HG03060 (cell line): Measurements from ENCODE around the gene MRGPRG.
"Not testable (repeated sequence)": the region's sequence is repeated elsewhere in the genome, so short reads cannot be mapped to it uniquely, and the experiment has no call there.

ENCODE experiments used
- ATAC-seq: cut with Tn5 transposase; IDR thresholded peaks from one replicate; pipeline ENCODE4 v1.9.1; 2021; ENCODE audit warnings: low read depth, moderate number of reproducible peaks; ENCODE audit not compliant: unreplicated experiment

The MRGPRG gene

DNA sequence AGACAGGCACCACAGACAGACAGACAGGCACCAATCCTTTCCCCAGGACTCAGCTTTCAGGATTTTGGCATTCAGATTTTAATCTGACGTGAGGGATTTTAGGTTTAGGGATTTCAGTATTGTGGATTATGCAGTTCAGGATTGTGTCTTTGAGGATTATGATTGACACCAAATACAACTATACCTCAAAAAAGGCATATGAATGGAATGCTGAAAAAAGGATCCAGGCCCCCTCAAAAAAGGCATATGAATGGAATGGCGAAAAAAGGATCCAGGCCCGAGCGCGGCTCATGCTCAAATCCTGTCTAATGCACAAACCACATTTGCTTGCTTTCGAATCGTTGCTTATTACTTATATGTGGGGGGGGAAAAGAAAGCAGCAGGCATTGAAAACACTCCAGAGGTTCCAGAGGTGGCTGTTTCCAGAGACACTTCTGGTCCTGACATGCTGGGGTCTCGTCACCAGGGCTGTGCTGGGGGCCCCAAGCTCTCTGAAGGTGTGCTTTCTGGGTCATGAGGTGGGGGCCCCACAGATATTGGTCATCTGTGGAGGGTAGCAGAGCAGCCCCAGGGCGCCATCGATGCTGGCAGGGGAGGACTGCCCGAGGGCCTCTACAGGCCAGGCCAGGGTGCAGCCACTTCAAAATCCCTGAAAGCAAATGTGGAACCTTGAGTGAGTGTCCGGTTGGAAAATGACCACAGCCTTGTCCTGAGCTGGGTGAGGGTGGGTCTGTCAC lies 36.7 kb downstream of the MRGPRG start:
- no peak for ATAC-seq

DNA sequence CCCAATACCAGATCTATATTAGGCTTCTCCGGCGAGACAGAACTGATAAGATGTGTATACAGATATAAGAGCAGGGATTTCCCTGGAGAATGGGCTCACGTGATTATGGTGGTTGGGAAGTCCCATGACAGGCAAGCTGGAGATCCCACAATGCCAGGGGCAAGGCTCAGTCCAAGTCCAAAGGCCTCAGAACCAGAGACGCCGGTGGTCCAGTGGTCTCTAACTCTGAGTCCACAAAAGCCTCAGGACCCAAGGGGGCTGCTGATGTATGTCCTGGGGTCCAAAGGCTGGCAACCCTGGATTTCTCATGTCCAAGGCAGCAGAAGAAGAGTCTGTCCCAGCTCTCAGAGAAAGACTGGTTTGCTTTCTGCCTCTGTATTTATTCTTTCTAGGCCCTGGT lies 37.7 kb downstream of the MRGPRG start:
- ATAC-seq = no peak

DNA sequence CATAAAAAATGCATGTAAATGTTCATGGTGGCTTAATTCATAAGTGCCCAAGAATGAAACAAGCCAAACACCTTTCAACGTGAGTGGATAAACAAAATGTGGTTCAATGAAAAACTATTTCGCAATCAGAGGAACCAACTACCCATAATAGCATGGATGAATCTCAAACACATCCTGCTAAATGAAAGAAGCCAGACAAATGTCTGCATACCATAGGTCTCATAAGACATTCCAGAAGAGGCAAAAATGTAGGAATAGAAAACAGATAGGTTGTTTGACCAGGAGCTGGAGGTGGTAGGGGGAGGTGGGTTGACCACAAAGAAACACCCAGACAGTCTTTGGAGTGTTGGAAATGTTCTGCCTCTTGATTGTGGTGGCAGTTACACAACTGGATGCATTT lies 40.3 kb downstream of the MRGPRG start:
- no peak for ATAC-seq

DNA sequence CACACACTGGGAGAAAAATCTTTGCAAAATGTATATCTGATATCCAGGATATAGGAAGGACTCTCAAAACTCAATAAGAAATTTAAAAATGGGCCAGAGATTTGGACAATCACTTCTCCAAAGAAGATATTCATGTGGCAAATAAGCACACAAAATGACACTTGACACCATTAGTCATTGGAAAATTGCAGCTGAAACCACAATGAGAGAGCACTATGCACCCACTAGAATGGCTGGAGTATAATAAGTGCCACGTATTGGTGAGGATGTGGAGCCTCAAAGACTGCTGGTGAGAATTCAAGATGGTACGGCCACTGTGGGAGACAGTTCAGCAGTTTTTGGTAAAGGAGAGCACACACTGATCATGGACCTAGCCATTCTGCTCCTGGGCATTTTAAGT lies 40.7 kb downstream of the MRGPRG start:
- ATAC-seq = no peak

DNA sequence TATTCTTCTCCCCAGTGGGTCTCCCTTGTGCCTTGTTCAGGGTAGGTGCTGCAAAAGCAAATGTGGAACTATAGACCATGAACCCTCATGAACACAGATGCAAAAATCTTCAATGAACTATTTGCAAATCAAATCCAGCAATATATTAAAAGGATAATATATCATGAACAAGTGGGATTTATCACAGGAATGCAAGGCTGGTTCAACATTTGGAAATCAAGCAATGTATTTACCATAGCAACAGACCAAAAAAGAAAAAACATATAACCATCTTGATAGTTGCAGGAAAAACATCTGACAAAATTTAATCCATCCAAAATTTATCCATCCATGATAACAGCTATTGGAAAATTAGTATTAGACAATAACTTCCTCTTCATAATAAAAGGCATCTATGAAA lies 42.1 kb downstream of the MRGPRG start:
- no peak for ATAC-seq

DNA sequence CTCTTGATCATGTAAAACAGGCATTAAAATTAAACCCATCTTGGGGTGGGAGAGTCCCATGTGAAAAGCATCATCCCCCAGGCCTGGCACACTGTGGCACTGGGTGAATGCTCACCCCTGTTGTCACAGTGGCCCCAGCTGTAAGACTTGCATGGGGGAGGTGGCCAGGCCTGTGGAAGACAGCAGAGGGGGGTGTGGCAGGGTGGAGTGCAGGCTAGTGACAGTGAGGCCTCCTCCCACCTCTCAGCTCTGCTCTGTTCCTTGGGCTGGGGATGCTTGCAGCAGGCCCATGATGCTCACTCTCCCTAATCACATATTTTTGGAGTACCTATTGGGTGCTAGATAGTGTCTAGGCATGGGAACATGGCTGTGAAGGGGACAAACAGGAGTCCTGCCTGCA lies 43.4 kb downstream of the MRGPRG start:
- no peak for ATAC-seq

DNA sequence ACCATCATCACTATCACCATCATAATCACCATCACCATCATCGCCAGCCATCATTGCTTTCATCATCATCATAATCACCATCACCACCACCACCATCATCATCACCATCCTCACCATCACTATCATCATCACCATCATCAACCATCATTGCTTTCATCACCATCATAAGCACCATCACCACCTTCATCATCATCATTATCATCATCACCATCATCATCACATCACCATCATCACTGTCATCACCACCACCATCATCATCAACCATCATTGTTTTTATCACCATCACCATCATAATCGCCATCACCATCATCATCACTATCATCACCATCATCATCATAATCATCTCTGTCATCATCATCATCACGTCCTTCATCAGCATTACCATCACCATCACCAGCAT lies 44.2 kb downstream of the MRGPRG start:
- no peak for ATAC-seq

DNA sequence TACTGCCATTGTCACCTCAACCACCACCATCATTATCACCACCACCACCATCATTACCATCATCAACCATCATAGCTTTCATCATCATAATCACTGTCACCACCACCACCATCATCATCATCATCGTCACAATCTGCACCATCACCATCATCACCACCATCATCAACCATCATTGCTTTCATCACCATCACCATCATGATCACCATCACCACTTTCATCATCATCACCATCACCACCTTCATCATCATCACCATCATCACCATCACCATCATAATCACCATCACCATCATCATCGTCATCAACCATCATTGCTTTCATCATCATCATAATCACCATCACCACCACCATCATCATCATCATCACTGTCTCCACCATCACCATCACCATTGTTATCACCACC lies 44.8 kb downstream of the MRGPRG start:
- ATAC-seq = no peak

DNA sequence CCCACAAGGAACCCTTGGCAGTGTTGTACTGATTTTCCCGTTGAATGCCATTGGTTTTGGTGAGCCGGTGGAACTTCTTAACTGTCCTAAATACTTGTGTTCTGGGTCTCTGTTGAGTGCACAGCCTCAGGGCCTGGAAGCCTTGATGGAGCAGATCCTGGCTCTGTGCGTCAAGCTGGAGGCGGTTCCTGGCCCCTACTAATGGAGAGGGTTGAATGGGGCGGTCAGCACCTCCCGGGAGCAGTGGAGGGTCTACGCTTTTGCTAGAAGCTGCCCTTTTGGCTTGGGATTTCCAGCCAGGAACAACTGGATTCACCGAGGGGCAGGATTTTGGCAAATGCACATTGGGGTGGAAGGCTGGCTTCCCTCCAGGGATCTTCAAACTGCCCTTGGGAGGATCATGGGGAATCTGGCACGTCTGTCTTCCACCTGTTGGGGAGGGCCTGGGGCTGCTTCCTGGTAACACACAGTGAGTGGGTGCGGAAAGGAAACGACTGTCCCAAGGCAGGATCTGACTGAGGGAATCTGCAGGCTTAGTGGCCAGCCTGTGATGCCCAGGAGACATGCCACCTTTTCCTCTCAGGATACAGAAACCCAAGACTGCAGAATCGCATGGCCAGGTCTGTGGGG lies 46.6 kb downstream of the MRGPRG start:
- no peak for ATAC-seq

DNA sequence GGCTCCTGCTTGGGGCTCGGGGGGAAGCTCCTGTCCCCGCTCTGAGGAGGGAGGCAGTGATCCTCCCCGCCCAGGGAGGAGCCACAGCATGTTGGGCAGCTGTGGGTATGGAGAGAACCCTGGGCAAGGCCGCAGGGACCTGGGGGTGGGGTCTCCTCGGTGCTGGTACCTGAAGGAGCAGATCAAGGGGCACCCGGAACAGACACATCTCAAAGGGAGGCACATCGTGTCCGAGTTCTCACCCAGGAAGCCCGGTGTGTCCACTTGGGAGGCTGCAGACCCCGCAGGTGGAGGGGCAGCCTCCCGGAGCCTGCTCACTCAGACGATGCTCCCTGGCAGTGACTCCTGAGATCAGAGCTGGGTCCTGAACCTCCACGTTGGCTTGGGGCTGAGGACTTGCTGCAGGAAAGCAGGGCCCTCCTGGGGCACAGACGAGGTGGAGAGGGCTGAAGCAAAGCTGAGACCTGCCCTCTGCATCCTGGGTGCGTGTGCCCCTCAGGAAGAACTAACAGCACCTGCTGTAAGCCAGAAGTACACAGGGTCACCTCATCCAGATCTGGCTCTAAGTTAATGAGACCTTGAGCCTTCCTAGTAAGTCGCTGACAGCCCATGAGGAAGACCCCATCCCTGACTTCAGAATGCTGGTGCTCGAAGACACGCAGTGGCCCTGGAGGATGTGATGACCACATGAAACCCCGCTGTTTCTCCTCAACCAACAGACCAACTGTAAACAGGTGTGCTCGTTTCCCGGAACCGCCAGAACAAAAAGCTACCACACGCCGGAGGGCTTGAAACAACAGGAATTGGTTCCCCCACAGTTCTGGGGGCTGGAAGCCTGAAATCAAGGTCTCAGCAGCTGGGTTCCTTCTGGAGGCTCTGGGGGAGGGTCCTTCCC lies 47.6 kb downstream of the MRGPRG start:
- ATAC-seq = no peak

DNA sequence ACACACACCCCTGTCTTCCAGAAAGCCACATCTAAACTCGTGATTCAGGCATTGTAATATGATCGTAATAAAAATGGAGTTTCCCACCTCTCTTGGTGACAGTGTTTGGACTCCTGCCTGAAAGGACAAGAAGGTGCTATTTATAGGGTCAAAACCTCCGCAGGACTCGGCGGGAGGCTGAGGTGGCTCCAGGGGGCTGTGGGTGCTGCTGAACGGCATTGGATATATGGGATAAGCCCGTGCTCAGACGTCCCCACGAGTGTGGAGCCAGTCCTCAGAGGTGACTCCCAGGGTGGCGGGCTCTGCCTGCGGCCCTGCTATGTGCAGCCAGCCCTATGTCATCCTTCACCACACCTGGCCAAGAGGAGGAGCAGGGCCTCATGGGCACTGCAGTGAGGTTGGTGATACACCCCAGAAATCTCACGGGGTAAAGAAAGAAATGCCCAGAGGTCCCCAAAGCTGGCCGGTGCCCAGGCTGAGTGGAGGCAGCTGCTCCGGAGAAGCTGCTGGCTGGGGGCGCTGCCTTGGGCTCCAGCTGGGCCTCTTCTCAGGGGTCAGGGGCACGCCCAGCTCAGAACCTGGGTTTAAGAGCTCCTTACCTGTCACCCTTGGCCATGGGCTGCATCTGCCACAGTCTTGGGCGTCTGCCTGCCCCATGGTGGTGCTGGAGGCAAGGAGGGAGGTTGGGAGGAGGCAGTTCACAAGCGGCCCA lies 48.4 kb downstream of the MRGPRG start:
- no peak for ATAC-seq

DNA sequence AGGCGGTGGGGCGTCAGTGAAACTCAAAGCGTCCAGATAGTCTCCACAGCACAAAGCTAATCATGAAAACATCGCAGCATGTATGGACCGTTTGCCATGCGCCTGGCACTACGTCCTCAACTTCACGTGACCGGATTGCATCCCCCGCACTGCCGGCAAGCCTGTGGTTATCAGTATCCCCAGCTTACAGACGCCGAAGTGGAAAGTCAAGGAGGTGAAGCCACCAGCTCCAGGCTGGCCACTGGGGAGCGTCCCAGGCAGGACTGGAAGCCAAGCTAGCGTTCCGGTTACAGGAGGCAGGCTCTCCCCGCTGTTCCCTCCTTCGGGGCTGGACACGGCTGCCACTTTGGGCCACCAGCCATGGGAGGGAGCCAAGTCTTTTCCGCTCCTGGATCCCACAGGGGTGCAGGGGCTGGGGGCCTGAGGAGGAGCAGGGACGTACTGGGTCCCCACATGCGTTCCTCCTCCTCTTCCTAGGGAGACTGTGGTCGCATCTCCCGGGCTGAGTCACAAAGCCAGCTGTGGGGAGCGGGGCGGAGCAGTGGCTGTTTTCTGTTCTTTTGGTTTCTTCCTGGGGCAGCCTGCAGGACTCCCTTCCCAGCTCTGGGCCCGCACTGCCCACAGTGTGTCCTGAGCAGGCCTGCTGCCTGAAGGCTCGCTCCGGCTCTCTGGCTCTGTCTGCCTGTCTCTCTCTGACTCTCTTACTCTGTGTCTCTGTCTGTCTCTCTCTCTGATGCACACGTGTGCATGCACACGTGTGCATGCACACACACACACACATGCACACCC lies 49.2 kb downstream of the MRGPRG start:
- no peak for ATAC-seq

DNA sequence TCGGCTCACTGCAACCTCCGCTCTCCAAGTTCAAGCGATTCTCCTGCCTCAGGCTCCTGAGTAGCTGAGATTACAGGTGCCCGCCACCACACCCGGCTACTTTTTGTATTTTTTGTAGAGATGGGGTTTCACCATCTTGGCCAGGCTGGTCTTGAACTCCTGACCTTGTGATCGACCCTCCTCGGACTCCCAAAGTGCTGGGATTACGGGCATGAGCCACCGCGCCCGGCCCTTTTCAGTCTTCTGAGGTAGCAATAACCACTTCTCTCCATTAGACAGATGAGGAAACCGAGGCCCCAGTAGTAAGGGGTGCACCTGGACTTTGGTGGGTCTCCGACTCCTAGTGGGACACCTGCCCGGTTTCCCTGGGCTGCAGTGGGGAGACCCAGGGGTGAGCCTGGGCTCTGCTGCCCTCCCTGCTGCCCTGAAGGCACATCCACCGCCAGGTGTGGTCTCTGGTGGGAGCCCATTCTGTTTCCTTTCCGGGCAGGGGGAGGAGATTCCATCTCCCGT lies 49.8 kb downstream of the MRGPRG start:
- not testable (repeated sequence) for ATAC-seq
